H9 (cell line): ENCODE results near the gene MYL10. TPM values are rescaled to one million over a fixed set of nuclear protein-coding genes. Genes with fewer than 3 reads are reported as not detected.

Experiments
- DNase-seq: peaks from one replicate; pipeline ENCODE4 v3.0.0-alpha.2; 2017
- H2AFZ ChIP-seq: one replicate; pipeline ENCODE4 v1.6.1; 2013; ENCODE audit warnings: mild to moderate bottlenecking, low read length, control low read depth, moderate library complexity
- H2AK5ac ChIP-seq: 2 replicates; pipeline ENCODE4 v1.6.1; 2013; ENCODE audit warnings: low read length, control low read depth, mixed read lengths; ENCODE audit not compliant: insufficient read length
- H2BK120ac ChIP-seq: one replicate; pipeline ENCODE4 v1.6.1; 2013; ENCODE audit warnings: low read depth, mild to moderate bottlenecking, low read length, control low read depth, inconsistent platforms; ENCODE audit not compliant: poor library complexity, severe bottlenecking
- H2BK12ac ChIP-seq: 2 replicates; pipeline ENCODE4 v1.6.1; 2013; ENCODE audit warnings: low read length, control low read depth, mixed read lengths, low read depth; ENCODE audit not compliant: insufficient read length
- H2BK15ac ChIP-seq: 2 replicates; pipeline ENCODE4 v1.6.1; 2013; ENCODE audit warnings: low read depth, low read length, control low read depth
- H2BK20ac ChIP-seq: one replicate; pipeline ENCODE4 v1.6.1; 2013; ENCODE audit warnings: low read depth, mild to moderate bottlenecking, low read length, control low read depth, inconsistent platforms; ENCODE audit not compliant: poor library complexity, severe bottlenecking
- H2BK5ac ChIP-seq: 2 replicates; pipeline ENCODE4 v1.6.1; 2013; ENCODE audit warnings: low read length, control low read depth, mixed read lengths; ENCODE audit not compliant: insufficient read length
- H3K14ac ChIP-seq: 2 replicates; pipeline ENCODE4 v1.6.1; 2013; ENCODE audit warnings: low read length, control low read depth; ENCODE audit not compliant: insufficient read depth
- H3K18ac ChIP-seq: 2 replicates; pipeline ENCODE4 v1.6.1; 2013; ENCODE audit warnings: low read depth, mild to moderate bottlenecking, mixed read lengths, low read length, control low read depth; ENCODE audit not compliant: insufficient read length
- H3K23ac ChIP-seq: 2 replicates; pipeline ENCODE4 v1.6.1; 2013; ENCODE audit warnings: low read length, control low read depth, mixed read lengths, low read depth; ENCODE audit not compliant: insufficient read length
- H3K23me2 ChIP-seq: 2 replicates; pipeline ENCODE4 v1.6.1; 2013; ENCODE audit warnings: low read depth, mild to moderate bottlenecking, mixed read lengths, low read length, control low read depth; ENCODE audit not compliant: insufficient read length, poor library complexity, severe bottlenecking
- H3K27ac ChIP-seq: 2 replicates; pipeline ENCODE4 v1.5.1; 2013; ENCODE audit warnings: low read length, control low read depth, mixed read lengths, low read depth; ENCODE audit not compliant: insufficient read length
- H3K27me3 ChIP-seq: 2 replicates; pipeline ENCODE4 v1.6.1; 2013; ENCODE audit warnings: low read length, control low read depth, inconsistent platforms; ENCODE audit not compliant: insufficient read depth
- H3K4ac ChIP-seq: 2 replicates; pipeline ENCODE4 v1.6.1; 2013; ENCODE audit warnings: low read depth, mild to moderate bottlenecking, control low read depth, inconsistent platforms, low read length, moderate library complexity
- H3K4me1 ChIP-seq: 2 replicates; pipeline ENCODE4 v1.6.1; 2013; ENCODE audit warnings: low read length, control low read depth, inconsistent platforms; ENCODE audit not compliant: insufficient read depth
- H3K4me2 ChIP-seq: 2 replicates; pipeline ENCODE4 v1.6.1; 2013; ENCODE audit warnings: low read length, control low read depth, mixed read lengths; ENCODE audit not compliant: insufficient read length, insufficient read depth
- H3K56ac ChIP-seq: 2 replicates; pipeline ENCODE4 v1.6.1; 2013; ENCODE audit warnings: low read depth, mild to moderate bottlenecking, mixed read lengths, low read length, control low read depth; ENCODE audit not compliant: insufficient read length
- H3K79me1 ChIP-seq: 2 replicates; pipeline ENCODE4 v1.6.1; 2013; ENCODE audit warnings: low read depth, mild to moderate bottlenecking, moderate library complexity, low read length, control low read depth, inconsistent platforms; ENCODE audit not compliant: insufficient read depth, poor library complexity, severe bottlenecking
- H3K79me2 ChIP-seq: 2 replicates; pipeline ENCODE4 v1.6.1; 2013; ENCODE audit warnings: low read length, control low read depth, inconsistent platforms; ENCODE audit not compliant: insufficient read depth
- H3K9ac ChIP-seq: 2 replicates; pipeline ENCODE4 v1.6.1; 2013; ENCODE audit warnings: low read length, control low read depth, mixed read lengths; ENCODE audit not compliant: insufficient read length; ENCODE audit errors: extremely low read depth
- H3K9me3 ChIP-seq: one replicate; pipeline ENCODE4 v1.6.1; 2013; ENCODE audit warnings: low read depth, low read length, inconsistent platforms; ENCODE audit not compliant: control insufficient read depth
- H3T11ph ChIP-seq: one replicate; pipeline ENCODE4 v1.6.1; 2013; ENCODE audit warnings: mild to moderate bottlenecking, low read length, control low read depth, inconsistent platforms
- H4K20me1 ChIP-seq: one replicate; pipeline ENCODE4 v1.6.1; 2013; ENCODE audit not compliant: control insufficient read depth, insufficient read length, insufficient read depth
- H4K5ac ChIP-seq: 2 replicates; pipeline ENCODE4 v1.6.1; 2013; ENCODE audit warnings: low read depth, mild to moderate bottlenecking, mixed read lengths, low read length, control low read depth; ENCODE audit not compliant: insufficient read length
- H4K8ac ChIP-seq: replicated peaks from 2 replicates; pipeline ENCODE4 v1.6.1; 2013; ENCODE audit warnings: low read length, control low read depth, mixed read lengths, low read depth; ENCODE audit not compliant: insufficient read length
- H4K91ac ChIP-seq: 2 replicates; pipeline ENCODE4 v1.6.1; 2013; ENCODE audit warnings: low read depth, mild to moderate bottlenecking, moderate library complexity, mixed read lengths, low read length, control low read depth; ENCODE audit not compliant: insufficient read length
- H3K27ac Mint-ChIP-seq, 3 experiments: 2 replicates in 2 of 3; 3 replicates in 1 of 3; pipeline ENCODE4 v1.8.0; 2020 to 2021; ENCODE audit warnings: mixed read lengths in 3 of 3, mild to moderate bottlenecking in 1 of 3, moderate library complexity in 1 of 3
- H3K27me3 Mint-ChIP-seq: 2 replicates; pipeline ENCODE4 v1.8.0; 2021; ENCODE audit warnings: low read depth, mild to moderate bottlenecking, moderate library complexity, mixed read lengths
- H3K36me3 Mint-ChIP-seq, 3 experiments: 2 replicates in 2 of 3; 3 replicates in 1 of 3; pipeline ENCODE4 v1.8.0; 2020 to 2021; ENCODE audit warnings: low read depth in 3 of 3, mixed read lengths in 3 of 3; ENCODE audit not compliant: insufficient read depth in 1 of 3
- H3K4me1 Mint-ChIP-seq, 2 experiments: 2 replicates each; pipeline ENCODE4 v1.8.0; 2020; ENCODE audit warnings: mixed read lengths in 2 of 2
- H3K4me3 Mint-ChIP-seq, 2 experiments: 2 replicates in 1 of 2; 3 replicates in 1 of 2; pipeline ENCODE4 v1.8.0; 2020 to 2021; ENCODE audit warnings: mild to moderate bottlenecking in 2 of 2, mixed read lengths in 2 of 2, moderate library complexity in 1 of 2
- H3K9me3 Mint-ChIP-seq, 2 experiments: 2 replicates in 1 of 2; 3 replicates in 1 of 2; pipeline ENCODE4 v1.8.0; 2020; ENCODE audit warnings: mild to moderate bottlenecking in 2 of 2, mixed read lengths in 2 of 2, moderate library complexity in 1 of 2
- CTCF ChIP-seq: fragments of 200-600 bp; sonication (generic); conservative IDR thresholded peaks from 3 replicates; pipeline ENCODE4 v1.8.0; 2021; ENCODE audit warnings: antibody characterized with exemption, mild to moderate bottlenecking
- WGBS: extraction: QIAGEN DNeasy Blood & Tissue Kit; methylation state at CpG from one replicate; pipeline ENCODE4 v1.1.7; 2013; ENCODE audit warnings: missing lambda C conversion rate, low lambda C conversion rate, mixed read lengths; ENCODE audit not compliant: insufficient read length; ENCODE audit errors: extremely low coverage; 5-methylcytosine and 5-hydroxymethylcytosine counted together
- total RNA-seq: library from RNA; stranded (reverse); gene quantifications from 2 replicates; pipeline ENCODE4 v1.2.1, GENCODE V29; 2021

Gene MYL10
- total RNA-seq, 1 experiment from 2014 or later = 0.50 TPM

DNA sequence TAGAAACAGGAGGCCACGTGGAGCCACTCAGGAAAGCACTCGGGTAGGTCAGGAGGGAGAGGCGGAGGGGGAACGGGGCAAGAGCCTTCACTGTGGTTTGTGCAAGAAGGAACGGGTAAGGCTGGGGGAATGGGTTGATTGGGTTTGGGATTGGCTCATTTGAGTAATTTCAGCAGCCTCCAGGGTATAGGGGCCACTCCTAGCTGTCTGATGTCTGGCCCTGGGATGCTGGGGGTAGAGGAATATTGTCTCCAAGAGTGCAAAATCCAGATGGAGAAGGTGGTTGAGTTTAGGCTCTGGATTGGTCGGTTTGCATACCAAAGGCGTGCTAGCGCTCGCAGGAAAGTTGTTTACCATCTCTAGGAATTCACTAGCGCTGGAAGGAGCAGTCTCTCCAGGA lies 47.2 kb downstream of the MYL10 start:
- Mint-ChIP-seq H3K9me3 (peaks cover 5 to 13% of the 10 kb centered on the region in 2 experiments), H3K27me3 (peaks cover 14% of the 10 kb centered on the region), H3K27ac (peak overlapping the region in 1 of 3 experiments; percentile 52; a peak in 2 of 7 replicates), H3K4me1 (peaks cover 11 to 19% of the 10 kb centered on the region in 2 experiments), H3K4me3 (no peak overlapping the region), H3K36me3 (peaks cover 4 to 10% (median 5%) of the 10 kb centered on the region in 3 experiments)
- Histone ChIP-seq H3K14ac (no peak overlapping the region), H3K4me1 (no peaks in the 10 kb centered on the region), H2BK12ac (no peak overlapping the region), H3T11ph (no peak overlapping the region), H2AK5ac (no peak overlapping the region), H2BK20ac (no peak overlapping the region), H4K8ac (no peak overlapping the region), H3K9me3 (peaks cover 10% of the 10 kb centered on the region), H2BK120ac (no peak overlapping the region), H3K9ac (no peak overlapping the region), H2AFZ (no peak overlapping the region), H3K4me2 (no peak overlapping the region), H3K23ac (no peak overlapping the region), H3K79me2 (no peaks in the 10 kb centered on the region), H3K4ac (no peak overlapping the region), H2BK5ac (no peak overlapping the region), H2BK15ac (no peak overlapping the region), H4K20me1 (no peaks in the 10 kb centered on the region), H4K5ac (no peak overlapping the region), H3K18ac (no peak overlapping the region), H4K91ac (no peak overlapping the region), H3K23me2 (no peaks in the 10 kb centered on the region), H3K27me3 (no peaks in the 10 kb centered on the region), H3K79me1 (no peaks in the 10 kb centered on the region), H3K56ac (no peak overlapping the region), H3K27ac (no peak overlapping the region)
- TF ChIP-seq CTCF = no peak
- WGBS = no CpG with 5 or more reads among the region's 10 CpGs
- DNase-seq = peak; percentile 10
